Right renal pelvis (tissue), 4 donors: ENCODE results near the gene NANOGP8. TPM values are rescaled to one million over a fixed set of nuclear protein-coding genes. Genes with fewer than 3 reads are reported as not detected.
"Not testable (repeated sequence)": the region's sequence is repeated elsewhere in the genome, so short reads cannot be mapped to it uniquely, and the experiment has no call there.

Source experiments
- DNase-seq, 4 donors: peaks; one replicate each; pipeline ENCODE4 v3.0.0-alpha.2; 2013; ENCODE audit warnings: low read depth in 4 of 4, low spot score in 3 of 4, missing footprints in 1 of 4
- polyA plus RNA-seq, 4 donors: library from polyadenylated mRNA; unstranded; fragments of 120-200 nt; gene quantifications; one replicate each; pipeline ENCODE4 v1.2.1, GENCODE V29; 2013; ENCODE audit not compliant: insufficient read length in 4 of 4

The NANOGP8 gene
- polyA plus RNA-seq, 4 donors: 0.16 to 0.29 (median 0.21) TPM; not detected in 1

- DNase-seq: no peak
Observed at GRCh38 chr15:35098737-35099136, 13.6 kb upstream of the NANOGP8 start.

GRCh38 chr15:35095941-35096340, 10.8 kb upstream of the NANOGP8 start:
- DNase-seq: no peak

- DNase-seq: no peak
Observed at GRCh38 chr15:35092846-35093245, 7.8 kb upstream of the NANOGP8 start.

GRCh38 chr15:35092311-35092710, 7.2 kb upstream of the NANOGP8 start:
- no peak for DNase-seq

GRCh38 chr15:35090104-35090807, 5.2 kb upstream of the NANOGP8 start:
- no peak for DNase-seq

- DNase-seq: no peak
Observed at GRCh38 chr15:35089551-35089950, 4.5 kb upstream of the NANOGP8 start.

GRCh38 chr15:35088329-35088728, 3.2 kb upstream of the NANOGP8 start:
- DNase-seq: no peak

- no peak for DNase-seq
Observed at GRCh38 chr15:35087759-35088158, 2.7 kb upstream of the NANOGP8 start.

GRCh38 chr15:35082371-35083348, 2.4 kb downstream of the NANOGP8 start:
- not testable (repeated sequence) for DNase-seq

GRCh38 chr15:35081626-35082365, 3.3 kb downstream of the NANOGP8 start:
- not testable (repeated sequence) for DNase-seq

GRCh38 chr15:35080226-35080625, 4.9 kb downstream of the NANOGP8 start:
- DNase-seq: no peak

- peak in 1 of 4 donors; percentile 41 for DNase-seq
Observed at GRCh38 chr15:35078221-35078915, 6.7 kb downstream of the NANOGP8 start.

- no peak for DNase-seq
Observed at GRCh38 chr15:35071106-35071505, 14.0 kb downstream of the NANOGP8 start.

- DNase-seq: no peak
Observed at GRCh38 chr15:35068846-35069475, 16.1 kb downstream of the NANOGP8 start.

GRCh38 chr15:35067496-35068347, 17.4 kb downstream of the NANOGP8 start:
- no peak for DNase-seq

- no peak for DNase-seq
Observed at GRCh38 chr15:35066094-35066493, 19.0 kb downstream of the NANOGP8 start.

- no peak for DNase-seq
Observed at GRCh38 chr15:35064576-35065190, 20.4 kb downstream of the NANOGP8 start.

GRCh38 chr15:35062738-35063099, 22.4 kb downstream of the NANOGP8 start:
- no peak for DNase-seq
